OCI-LY7 (cell line): Measurements from ENCODE around the gene PALD1. TPM values are rescaled to one million over a fixed set of nuclear protein-coding genes. Genes with fewer than 3 reads are reported as not detected.

Experiments used
- Bru-seq: library from RNA; stranded (reverse); fragments of 400-500 nt; gene quantifications from one replicate; lab custom pipeline; 2021; lab: Mats Ljungman, UMichigan
- BruChase-seq, 2 experiments: library from RNA; stranded (reverse); fragments of 400-500 nt; gene quantifications; one replicate each; lab custom pipeline; 2021; lab: Mats Ljungman, UMichigan
- BruUV-seq: library from RNA; stranded (reverse); fragments of 400-500 nt; replicated peaks from 2 replicates; lab custom pipeline; 2021; lab: Mats Ljungman, UMichigan
- CTCF ChIA-PET: fragments of 300-600 bp; sonication (Branson Sonifier 250); formaldehyde crosslinking; loops from one replicate; lab custom pipeline; 2022; ENCODE audit warnings: antibody characterized with exemption; ENCODE audit not compliant: unreplicated experiment; lab: Charles Lee
- POLR2A ChIA-PET: fragments of 300-600 bp; sonication (Branson Sonifier 250); formaldehyde crosslinking; loops from one replicate; lab custom pipeline; 2022; ENCODE audit warnings: antibody characterized with exemption; lab: Charles Lee
- DNase-seq: peaks from one replicate; pipeline ENCODE4 v3.0.0-alpha.2; 2015; ENCODE audit warnings: low spot score
- H2AFZ ChIP-seq: fragments of 200-600 bp; sonication (generic), shearing (Covaris generic); 2 replicates; pipeline ENCODE4 v1.6.1; 2014; ENCODE audit warnings: mild to moderate bottlenecking, antibody characterized with exemption, low read length, moderate library complexity
- H3K27ac ChIP-seq: fragments of 200-600 bp; sonication (generic); 2 replicates; pipeline ENCODE4 v1.5.1; 2014; ENCODE audit warnings: mixed run types, low read depth, mild to moderate bottlenecking, moderate library complexity, low read length, inconsistent platforms; ENCODE audit not compliant: poor library complexity, severe bottlenecking
- H3K36me3 ChIP-seq: fragments of 200-600 bp; sonication (generic); 2 replicates; pipeline ENCODE4 v1.6.1; 2014; ENCODE audit warnings: mild to moderate bottlenecking, antibody characterized with exemption, low read length, moderate library complexity, mixed read lengths; ENCODE audit not compliant: insufficient read depth
- H3K4me1 ChIP-seq: fragments of 200-600 bp; sonication (generic); 2 replicates; pipeline ENCODE4 v1.5.1; 2014; ENCODE audit warnings: mild to moderate bottlenecking, low read length; ENCODE audit not compliant: insufficient read depth, poor library complexity, severe bottlenecking
- H3K4me2 ChIP-seq: fragments of 200-600 bp; sonication (generic); 2 replicates; pipeline ENCODE4 v1.6.1; 2014; ENCODE audit warnings: mild to moderate bottlenecking, low read length
- H3K4me3 ChIP-seq: fragments of 200-600 bp; sonication (generic); 2 replicates; pipeline ENCODE4 v1.5.1; 2014; ENCODE audit warnings: mild to moderate bottlenecking, low read depth, low read length; ENCODE audit not compliant: poor library complexity, severe bottlenecking
- H3K79me2 ChIP-seq: fragments of 200-600 bp; sonication (generic); 2 replicates; pipeline ENCODE4 v1.6.1; 2016; ENCODE audit warnings: low read depth, mild to moderate bottlenecking, low read length, moderate library complexity, mixed read lengths; ENCODE audit not compliant: insufficient read depth
- H3K9me2 ChIP-seq: fragments of 200-600 bp; sonication (generic); 2 replicates; pipeline ENCODE4 v1.6.1; 2016; ENCODE audit warnings: mild to moderate bottlenecking, low read length, mixed read lengths; ENCODE audit not compliant: insufficient read depth
- H3K9me3 ChIP-seq: fragments of 200-600 bp; sonication (generic); 2 replicates; pipeline ENCODE4 v1.6.1; 2014; ENCODE audit warnings: mild to moderate bottlenecking, mixed run types, low read length, mixed read lengths
- H4K20me1 ChIP-seq: fragments of 200-600 bp; sonication (generic); 2 replicates; pipeline ENCODE4 v1.6.1; 2014; ENCODE audit warnings: mild to moderate bottlenecking, antibody characterized with exemption, low read length, moderate library complexity, mixed read lengths; ENCODE audit not compliant: insufficient read depth
- EZH2phosphoT487 ChIP-seq: fragments of 200-600 bp; sonication (generic); IDR thresholded peaks from 2 replicates; pipeline ENCODE4 v1.6.1; 2018; ENCODE audit warnings: low read depth, borderline replicate concordance, mild to moderate bottlenecking, mixed run types, antibody characterized with exemption, low read length, moderate library complexity, mixed read lengths
- intact Hi-C: fragments of 100-400 bp; cut with micrococcal nuclease; formaldehyde crosslinking; loops from one replicate; pipeline ENCODE4 v1.10.0; 2022; ENCODE audit not compliant: unreplicated experiment
- long read RNA-seq: library from polyadenylated mRNA; stranded (forward); transcript quantifications from one replicate; pipeline ENCODE4 v2.0.0, GENCODE V29; 2022
- total RNA-seq, 2 experiments: library from RNA; depleted of rRNA in 1 of 2; stranded (reverse); fragments of >200 nt in 1 of 2; shearing (Covaris generic) in 1 of 2; gene quantifications; 2 replicates each; pipeline ENCODE4 v1.2.3, GENCODE V29; 2014 to 2022
- TF ChIP-seq, protein P1 (sequence below): fragments of 200-600 bp; sonication (generic); conservative IDR thresholded peaks from 2 replicates; pipeline ENCODE4 v1.5.1; 2014; ENCODE audit warnings: mild to moderate bottlenecking, antibody characterized with exemption, low read length, moderate library complexity, mixed read lengths

Gene PALD1
- total RNA-seq (2014; rRNA removed; shearing (Covaris generic)) (41.6 and 52.7 TPM in 2 replicates), total RNA-seq (2022) (54.5 and 66.7 TPM in 2 replicates), Bru-seq, nascent RNA (percentile 81 among the genes with signal in this experiment), BruChase-seq, experiment 1, labeled RNA remaining after a 6-hour chase (percentile 91 among the genes with signal in this experiment), BruChase-seq, experiment 2, labeled RNA remaining after a 2-hour chase (percentile 85 among the genes with signal in this experiment)
- long read RNA-seq, full-length matches to known transcripts, result 84 of 218 reads
- long read RNA-seq, partial matches to known transcripts, result 74 of 218 reads
- long read RNA-seq, other reads (novel, unspliced or antisense), result 60 of 218 reads

DNA sequence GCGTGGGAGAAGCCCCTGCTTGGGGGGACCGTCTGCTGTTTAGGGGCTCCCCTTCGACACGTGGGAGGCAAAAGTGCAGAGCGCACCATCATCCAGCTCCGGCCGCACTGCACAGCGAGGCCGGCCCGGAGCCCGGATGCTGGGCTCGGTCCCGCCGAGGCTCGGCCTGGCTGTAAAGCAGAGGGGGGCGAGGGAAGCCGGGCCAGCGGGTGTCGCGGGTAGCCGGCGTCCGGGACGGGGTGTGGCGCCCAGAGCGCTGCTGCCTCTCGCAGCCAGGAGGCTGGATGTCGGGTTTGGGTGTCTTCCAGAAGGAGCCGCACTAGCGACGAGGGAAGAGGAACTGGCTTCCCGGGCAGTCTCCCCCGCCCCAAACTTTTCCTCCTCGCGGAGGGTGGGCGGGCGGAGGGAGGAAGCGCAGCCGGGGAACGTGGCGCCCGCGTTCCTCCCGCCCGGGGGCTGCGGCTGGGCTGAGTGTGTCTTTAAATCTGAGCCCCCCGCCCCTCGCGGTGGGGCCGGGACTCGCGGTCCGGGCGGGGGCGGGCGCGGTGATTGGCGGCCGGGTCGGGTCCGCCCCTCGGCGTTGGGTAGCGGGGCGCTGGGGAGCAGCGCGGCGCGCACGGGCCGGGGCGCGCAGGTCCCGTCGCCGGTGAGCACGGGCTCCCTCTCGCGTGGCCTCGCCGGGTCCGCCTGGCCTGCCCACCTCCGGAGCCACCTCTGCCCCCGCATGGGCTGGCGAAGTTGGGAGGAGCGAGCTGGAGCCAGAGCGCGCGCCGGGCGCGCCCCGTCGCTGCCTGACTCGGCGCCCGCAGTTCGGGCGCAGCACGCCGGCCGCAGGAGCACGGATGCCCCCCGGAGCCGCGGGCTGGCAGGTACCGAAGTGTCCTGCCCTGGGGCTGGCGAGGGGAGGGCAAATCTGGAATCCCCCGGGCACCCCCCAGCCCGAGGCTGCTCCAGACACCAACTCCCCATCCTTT is at the start of gene PALD1:
PALD1 (plus strand) TSS at position 577 of the 974 bp plus-strand sequence. CDS start 47,185 bp downstream, outside the sequence.
- H2AFZ ChIP-seq, result peak within 1 kb of the TSS; percentile 43; the same call in 1 of the 2 replicates
- H3K9me3 ChIP-seq, result no peaks in the 10 kb centered on the region
- no peaks in the 10 kb centered on the region for H3K9me2 ChIP-seq
- H3K27ac ChIP-seq, result peak within 1 kb of the TSS; percentile 74
- H4K20me1 ChIP-seq, result peaks cover 21% of the 10 kb centered on the region; the same call in 1 of the 2 replicates
- H3K4me3 ChIP-seq, result peak within 1 kb of the TSS; percentile 95
- ChIA-PET POLR2A (interaction anchor here (1.1 to 5.8 kb wide), 4 partner anchors 11 to 83 kb away, joined by 3 to 35 read pairs (median 5); no protein-coding TSS in a partner anchor), CTCF (interaction anchor here (1.3 kb wide), 1 partner anchor 17 kb away, joined by 3 read pairs; no protein-coding TSS in a partner anchor)
- H3K4me1 ChIP-seq, result peaks cover 62% of the 10 kb centered on the region
- intact Hi-C loops, result loop anchor here (1.0 kb wide), 2 partner anchors 36 to 62 kb away; no protein-coding TSS in a partner anchor
- peak; percentile 81 for DNase-seq
- peak within 1 kb of the TSS; percentile 82 for H3K4me2 ChIP-seq
- BruUV-seq, result no TSS peak
- H3K79me2 ChIP-seq, result peaks cover 46% of the 10 kb centered on the region
- H3K36me3 ChIP-seq, result peaks cover 40% of the 10 kb centered on the region
- TF ChIP-seq EZH2phosphoT487, result no peak
- TF ChIP-seq, protein P1, sequence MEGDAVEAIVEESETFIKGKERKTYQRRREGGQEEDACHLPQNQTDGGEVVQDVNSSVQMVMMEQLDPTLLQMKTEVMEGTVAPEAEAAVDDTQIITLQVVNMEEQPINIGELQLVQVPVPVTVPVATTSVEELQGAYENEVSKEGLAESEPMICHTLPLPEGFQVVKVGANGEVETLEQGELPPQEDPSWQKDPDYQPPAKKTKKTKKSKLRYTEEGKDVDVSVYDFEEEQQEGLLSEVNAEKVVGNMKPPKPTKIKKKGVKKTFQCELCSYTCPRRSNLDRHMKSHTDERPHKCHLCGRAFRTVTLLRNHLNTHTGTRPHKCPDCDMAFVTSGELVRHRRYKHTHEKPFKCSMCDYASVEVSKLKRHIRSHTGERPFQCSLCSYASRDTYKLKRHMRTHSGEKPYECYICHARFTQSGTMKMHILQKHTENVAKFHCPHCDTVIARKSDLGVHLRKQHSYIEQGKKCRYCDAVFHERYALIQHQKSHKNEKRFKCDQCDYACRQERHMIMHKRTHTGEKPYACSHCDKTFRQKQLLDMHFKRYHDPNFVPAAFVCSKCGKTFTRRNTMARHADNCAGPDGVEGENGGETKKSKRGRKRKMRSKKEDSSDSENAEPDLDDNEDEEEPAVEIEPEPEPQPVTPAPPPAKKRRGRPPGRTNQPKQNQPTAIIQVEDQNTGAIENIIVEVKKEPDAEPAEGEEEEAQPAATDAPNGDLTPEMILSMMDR, result no peak

DNA sequence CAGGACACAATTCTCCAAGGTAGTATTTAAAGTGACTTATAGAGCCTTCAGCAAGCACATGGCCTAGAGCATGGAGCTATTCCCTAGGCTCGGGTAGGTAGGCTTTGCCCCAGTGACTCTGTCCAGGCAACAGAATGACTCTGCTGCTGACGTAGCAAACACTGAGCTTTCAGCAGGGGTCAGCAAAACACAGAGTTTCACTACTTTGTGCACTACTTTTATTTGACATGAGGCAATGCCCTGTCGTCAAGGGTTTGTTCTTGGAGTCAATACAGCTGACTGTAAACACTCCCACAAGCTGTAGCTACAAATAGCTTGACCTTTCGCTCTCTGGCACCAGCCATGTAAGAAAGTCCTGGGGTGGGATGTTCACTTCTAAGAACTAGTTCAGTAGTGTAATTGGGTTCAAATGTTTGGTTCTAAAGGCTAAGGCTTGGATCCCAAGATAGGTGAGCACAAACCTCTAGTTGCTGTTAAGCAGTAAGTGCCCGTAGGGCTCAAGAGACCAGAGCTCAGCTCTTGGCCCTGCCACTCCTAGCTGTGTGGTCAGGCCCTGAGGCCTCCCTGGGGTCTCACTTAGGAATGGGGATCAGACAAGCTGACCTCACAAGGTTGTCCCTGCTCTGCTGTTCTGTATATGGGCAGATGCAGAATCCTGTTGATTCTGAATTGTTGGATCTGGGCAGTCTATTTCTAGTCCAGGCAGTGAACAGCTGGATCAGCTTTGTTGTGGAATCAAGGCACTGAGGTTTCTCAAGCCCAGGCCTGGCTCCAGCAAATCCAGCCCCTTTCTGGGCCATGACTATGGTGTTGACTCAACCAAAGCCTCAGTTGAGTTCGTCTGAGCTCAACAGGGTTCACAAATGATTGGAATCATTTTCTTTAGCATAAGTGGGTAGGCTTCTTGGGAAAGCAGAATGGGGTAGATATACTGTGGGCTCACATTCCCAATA is 47.8 kb upstream of the PALD1 start:
- intact Hi-C loops, result no loop called here
- Histone ChIP-seq H3K4me1 (no peaks in the 10 kb centered on the region), H3K9me2 (no peaks in the 10 kb centered on the region), H3K4me3 (no peak overlapping the region), H3K4me2 (no peak overlapping the region), H4K20me1 (no peaks in the 10 kb centered on the region), H3K27ac (no peak overlapping the region), H3K36me3 (peaks cover 38% of the 10 kb centered on the region), H2AFZ (no peak overlapping the region), H3K9me3 (no peaks in the 10 kb centered on the region), H3K79me2 (no peaks in the 10 kb centered on the region)
- ChIA-PET POLR2A (interaction anchor here (0.6 to 1.2 kb wide), 4 partner anchors 78 to 1631 kb away, joined by 3 read pairs; no protein-coding TSS in a partner anchor), CTCF (no interaction called here)
- no peak for DNase-seq
- BruUV-seq, result no TSS peak
- TF ChIP-seq EZH2phosphoT487, result no peak
- TF ChIP-seq, protein P1, result peak; percentile 31; the same call in 1 of the 2 replicates
